Small intestine (tissue), 7 donors: ENCODE results near the gene VPS45. TPM values are rescaled to one million over a fixed set of nuclear protein-coding genes. Genes with fewer than 3 reads are reported as not detected.

Experiments
- DNase-seq, 2 donors: peaks; one replicate each; pipeline versions ENCODE4 v3.0.0 to v3.0.0-alpha.2; 2013
- FAIRE-seq: peaks from 2 replicates; lab custom pipeline; 2012; peaks lifted over from hg19 to GRCh38; lab: Jason Lieb, UNC
- H3K27ac ChIP-seq, 3 donors: one replicate each; pipeline ENCODE4 v1.5.1; 2013; ENCODE audit warnings: low read length in 2 of 3, mild to moderate bottlenecking in 2 of 3, control low read depth in 1 of 3, inconsistent platforms in 1 of 3, low read depth in 1 of 3, moderate library complexity in 1 of 3
- H3K27me3 ChIP-seq, 3 donors: one replicate each; pipeline ENCODE4 v1.6.1; 2013; ENCODE audit warnings: low read length in 3 of 3, inconsistent platforms in 1 of 3; ENCODE audit not compliant: control insufficient read depth in 3 of 3, insufficient read depth in 3 of 3
- H3K36me3 ChIP-seq, 3 donors: one replicate each; pipeline ENCODE4 v1.6.1; 2013; ENCODE audit warnings: low read length in 3 of 3, inconsistent platforms in 1 of 3, low read depth in 1 of 3, mild to moderate bottlenecking in 1 of 3, moderate library complexity in 1 of 3; ENCODE audit not compliant: control insufficient read depth in 3 of 3, insufficient read depth in 2 of 3
- H3K4me1 ChIP-seq, 3 donors: one replicate each; pipeline ENCODE4 v1.6.1; 2013; ENCODE audit warnings: low read length in 2 of 3, inconsistent platforms in 1 of 3, low read depth in 1 of 3, mild to moderate bottlenecking in 1 of 3, moderate library complexity in 1 of 3; ENCODE audit not compliant: control insufficient read depth in 3 of 3, insufficient read depth in 2 of 3
- H3K4me3 ChIP-seq, 3 donors: one replicate each; pipeline ENCODE4 v1.5.1; 2013; ENCODE audit warnings: low read length in 3 of 3, control low read depth in 1 of 3, inconsistent platforms in 1 of 3, low read depth in 1 of 3, mild to moderate bottlenecking in 1 of 3, moderate library complexity in 1 of 3
- H3K9me3 ChIP-seq, 2 donors: one replicate each; pipeline ENCODE4 v1.6.1; 2013; ENCODE audit warnings: low read depth in 1 of 2, low read length in 1 of 2; ENCODE audit not compliant: control insufficient read depth in 2 of 2, insufficient read depth in 1 of 2
- WGBS, 3 donors: extraction: QIAGEN DNeasy Blood & Tissue Kit; methylation state at CpG; one replicate each; pipeline ENCODE4 v1.1.7; 2013; 5-methylcytosine and 5-hydroxymethylcytosine counted together
- polyA plus RNA-seq, 4 donors: library from polyadenylated mRNA; stranded (reverse) in 3 of 4; unstranded in 1 of 4; fragments of 200-250 nt in 3 of 4; fragments of 120-200 nt in 1 of 4; gene quantifications; one replicate each; pipeline versions ENCODE4 v1.2.1 to v1.2.3, GENCODE V29; 2013
- donor health status: healthy with polysubstance abuse.
- donor health status: control.
- donor health status: control.
- donor health status: Bipolar disorder and iron deficiency.
- donor health status: healthy.

Gene VPS45
- polyA plus RNA-seq, 4 donors = 19.2 to 32.1 (median 22.7) TPM

DNA sequence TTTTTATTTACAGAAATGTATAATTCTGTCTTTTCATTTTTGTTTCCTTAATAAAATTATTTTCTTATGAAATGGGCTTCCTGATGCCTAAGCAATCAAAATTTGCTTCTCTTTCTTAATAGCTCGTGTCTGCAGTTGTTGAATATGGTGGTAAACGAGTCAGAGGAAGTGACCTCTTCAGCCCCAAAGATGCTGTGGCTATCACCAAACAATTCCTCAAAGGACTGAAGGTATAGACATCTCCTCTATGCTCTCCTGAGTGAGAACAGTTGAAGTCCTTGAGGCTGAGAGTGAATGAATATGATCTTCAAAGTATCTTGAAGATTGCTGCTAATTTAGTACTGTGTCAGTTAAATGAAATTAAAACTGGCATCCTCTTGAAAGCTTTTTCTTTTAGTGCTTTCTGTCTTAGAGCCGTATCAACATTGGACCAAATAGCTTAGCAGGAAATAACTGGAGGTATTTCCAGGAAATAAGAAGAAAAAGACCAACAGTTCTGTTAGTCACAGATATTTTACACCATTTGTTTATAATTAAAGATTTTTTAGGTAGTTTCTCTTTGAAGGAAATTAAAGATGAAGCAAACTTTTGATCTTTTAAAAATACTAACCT lies 24.7 kb downstream of the VPS45 start:
- FAIRE-seq = no peak
- Histone ChIP-seq H3K27me3 (no peaks in the 10 kb centered on the region), H3K4me1 (no peaks in the 10 kb centered on the region), H3K9me3 (no peaks in the 10 kb centered on the region), H3K27ac (peak overlapping the region in 1 of 3 donors; percentile 27), H3K4me3 (no peak overlapping the region), H3K36me3 (peaks cover 2 to 11% (median 4%) of the 10 kb centered on the region in 3 donors)
- no peak for DNase-seq
- 62 to 82% (median 63%) methylated on average over 3 of the region's 3 CpGs for WGBS, 3 donors

DNA sequence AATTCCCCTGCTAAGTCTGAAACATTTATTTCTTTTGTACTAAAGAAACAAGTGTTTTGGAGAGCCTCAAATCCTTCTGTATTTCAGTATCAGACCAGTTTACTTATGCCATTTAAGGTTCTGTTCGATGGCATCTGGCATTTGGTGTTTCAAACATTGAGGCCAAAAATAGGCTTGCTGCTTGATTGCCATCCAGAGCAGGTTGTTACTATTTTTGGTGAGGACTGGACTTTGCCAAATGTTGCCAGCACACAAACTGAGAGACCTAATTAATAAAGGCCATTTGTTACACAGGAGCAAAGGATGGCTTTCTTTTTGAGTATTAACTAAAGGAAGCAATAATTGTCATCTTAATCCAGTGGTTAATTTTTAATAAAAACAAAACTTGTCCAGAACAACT lies 26.2 kb downstream of the VPS45 start:
- 83 to 97% (median 88%) methylated on average over 1 of the region's 1 CpG for WGBS, 3 donors
- DNase-seq (no peak), FAIRE-seq (no peak)
- Histone ChIP-seq H3K36me3 (peaks cover 0 to 14% (median 2%) of the 10 kb centered on the region in 3 donors), H3K27ac (no peak overlapping the region), H3K4me1 (no peaks in the 10 kb centered on the region), H3K27me3 (no peaks in the 10 kb centered on the region), H3K4me3 (no peak overlapping the region), H3K9me3 (no peaks in the 10 kb centered on the region)

DNA sequence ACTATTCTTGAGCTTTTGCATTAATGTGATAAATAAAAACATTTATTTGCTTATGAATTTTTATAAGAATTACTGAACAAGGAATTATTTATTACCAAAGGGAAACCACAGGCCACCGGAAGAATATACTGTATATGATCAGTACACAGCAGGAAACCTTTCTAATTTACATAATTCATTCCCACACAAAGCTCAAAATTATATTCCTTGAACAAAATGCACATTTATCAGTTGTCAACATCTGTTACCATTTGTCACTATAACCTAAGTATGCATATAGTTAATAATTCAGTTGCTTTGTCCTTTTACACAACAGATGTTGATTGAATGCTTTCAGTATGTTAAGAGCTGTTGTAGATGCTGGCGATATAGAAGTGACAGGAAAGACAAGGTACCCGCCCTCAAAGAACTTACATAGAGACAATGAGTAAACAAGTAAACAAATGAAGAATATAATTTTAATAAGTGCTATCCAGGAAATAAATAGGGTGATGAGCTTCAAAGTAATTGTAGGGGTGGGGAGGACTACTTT lies 27.2 kb downstream of the VPS45 start:
- Histone ChIP-seq H3K36me3 (peaks cover 0 to 18% (median 2%) of the 10 kb centered on the region in 3 donors), H3K4me1 (no peaks in the 10 kb centered on the region), H3K27ac (no peak overlapping the region), H3K9me3 (no peaks in the 10 kb centered on the region), H3K4me3 (no peak overlapping the region), H3K27me3 (no peaks in the 10 kb centered on the region)
- 85 to 93% (median 88%) methylated on average over 3 of the region's 3 CpGs for whole genome bisulfite sequencing, 3 donors
- no peak for FAIRE-seq
- no peak for DNase-seq

DNA sequence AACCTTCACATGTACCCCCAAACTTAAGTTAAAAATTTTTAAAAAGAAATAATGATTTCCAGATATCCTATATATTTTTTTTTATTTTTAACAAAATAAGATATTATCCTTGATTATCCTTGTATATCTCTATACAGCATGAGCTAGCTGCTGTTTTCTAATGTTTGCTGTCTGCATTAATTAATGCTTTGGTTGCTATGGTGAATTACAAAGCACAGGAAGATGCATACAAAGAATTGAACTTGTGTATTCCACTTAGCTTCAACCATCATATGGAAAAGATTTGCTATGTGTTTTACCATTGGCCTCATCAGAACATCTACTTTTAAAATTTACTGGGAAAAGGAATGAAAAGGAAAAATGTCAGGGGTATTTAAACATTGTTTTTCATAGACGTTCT lies 35.4 kb downstream of the VPS45 start:
- no peak overlapping the region for H3K4me3 ChIP-seq
- no peaks in the 10 kb centered on the region for H3K4me1 ChIP-seq
- DNase-seq (no peak), FAIRE-seq (no peak)
- H3K36me3 ChIP-seq = peaks cover 0 to 13% (median 2%) of the 10 kb centered on the region in 3 donors
- H3K9me3 ChIP-seq = no peaks in the 10 kb centered on the region
- H3K27me3 ChIP-seq = no peaks in the 10 kb centered on the region
- 67 to 96% (median 79%) methylated on average over 1 of the region's 1 CpG for WGBS, 3 donors
- H3K27ac ChIP-seq = no peak overlapping the region

DNA sequence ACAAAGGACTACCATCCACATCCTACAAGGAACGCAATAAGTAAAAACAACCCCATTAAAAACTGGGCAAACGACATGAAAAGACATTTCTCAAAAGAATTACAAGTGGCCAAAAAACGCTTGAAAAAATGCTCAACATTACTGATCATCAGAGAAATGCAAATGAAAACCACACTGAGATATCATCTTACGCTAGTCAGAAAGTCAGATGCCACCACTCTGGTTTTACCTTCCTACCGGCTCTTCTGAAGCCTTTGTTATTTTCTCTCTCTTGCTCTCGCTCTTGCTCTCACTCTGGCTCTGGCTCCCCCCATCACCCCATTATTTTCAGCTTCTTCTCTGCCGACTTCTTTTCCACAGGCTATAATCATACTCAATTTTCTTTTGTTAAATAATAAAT lies 38.8 kb downstream of the VPS45 start:
- 77 to 87% (median 82%) methylated on average over 7 of the region's 7 CpGs for WGBS, 3 donors
- Histone ChIP-seq H3K36me3 (peaks cover 0 to 6% (median 2%) of the 10 kb centered on the region in 3 donors), H3K4me3 (no peak overlapping the region), H3K27me3 (no peaks in the 10 kb centered on the region), H3K4me1 (peaks cover 0 to 3% (median 0%) of the 10 kb centered on the region in 3 donors), H3K27ac (no peak overlapping the region), H3K9me3 (no peaks in the 10 kb centered on the region)
- peak in 1 of 2 donors; percentile 18 for DNase-seq
- FAIRE-seq = no peak

DNA sequence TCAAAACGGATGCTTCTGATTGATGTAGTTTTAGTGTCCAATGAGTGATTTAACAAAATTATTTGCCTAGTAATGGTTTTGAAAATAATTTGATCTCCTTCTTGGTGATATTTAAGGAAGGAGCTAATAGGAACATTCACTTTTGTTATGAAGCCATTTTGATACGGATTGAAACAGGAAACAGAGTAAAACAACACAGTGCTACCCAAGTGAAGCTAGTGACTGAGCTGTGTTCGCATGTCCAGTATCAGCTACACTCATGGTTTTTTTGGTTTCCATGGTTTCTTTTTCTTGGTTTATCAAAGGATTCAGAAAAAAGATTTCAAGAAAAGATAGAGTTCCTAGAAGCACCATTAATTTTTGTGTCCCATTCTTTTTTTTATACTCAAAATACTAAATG lies 42.0 kb downstream of the VPS45 start:
- no peak overlapping the region for H3K4me3 ChIP-seq
- 57 to 77% (median 66%) methylated on average over 3 of the region's 3 CpGs for WGBS, 3 donors
- DNase-seq = no peak
- peaks cover 0 to 5% of the 10 kb centered on the region in 2 donors for H3K9me3 ChIP-seq
- FAIRE-seq = no peak
- no peaks in the 10 kb centered on the region for H3K27me3 ChIP-seq
- H3K27ac ChIP-seq = peak overlapping the region in 2 of 3 donors; percentile 41 to 68
- peaks cover 0 to 3% (median 0%) of the 10 kb centered on the region in 3 donors for H3K4me1 ChIP-seq
- H3K36me3 ChIP-seq = peaks cover 0 to 14% (median 0%) of the 10 kb centered on the region in 3 donors

DNA sequence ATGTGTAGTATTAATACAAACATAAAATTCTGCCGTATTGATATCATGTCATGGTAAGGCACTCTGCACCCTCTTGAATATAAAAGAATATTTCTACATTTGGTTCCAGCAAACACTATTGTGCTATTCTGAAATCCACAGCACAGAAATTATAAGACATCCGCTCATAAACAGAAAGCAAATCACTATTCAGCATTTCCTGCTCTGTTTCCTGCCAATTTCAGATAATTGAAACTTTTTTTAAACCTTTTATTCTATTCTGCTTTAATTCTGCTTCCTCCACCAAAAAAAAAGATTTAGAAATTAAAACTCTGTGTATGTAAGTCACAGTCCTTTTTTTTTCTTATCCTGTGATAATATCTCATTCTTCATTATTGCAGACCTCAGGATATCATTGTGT lies 42.5 kb downstream of the VPS45 start:
- H3K27me3 ChIP-seq = no peaks in the 10 kb centered on the region
- H3K4me3 ChIP-seq = no peak overlapping the region
- FAIRE-seq = no peak
- peaks cover 0 to 14% (median 0%) of the 10 kb centered on the region in 3 donors for H3K36me3 ChIP-seq
- H3K4me1 ChIP-seq = peaks cover 0 to 3% (median 0%) of the 10 kb centered on the region in 3 donors
- H3K9me3 ChIP-seq = peaks cover 0 to 7% of the 10 kb centered on the region in 2 donors
- DNase-seq = peak in 1 of 2 donors; percentile 14
- peak overlapping the region in 1 of 3 donors; percentile 68 for H3K27ac ChIP-seq
- 53 to 89% (median 71%) methylated on average over 2 of the region's 2 CpGs for WGBS, 3 donors

DNA sequence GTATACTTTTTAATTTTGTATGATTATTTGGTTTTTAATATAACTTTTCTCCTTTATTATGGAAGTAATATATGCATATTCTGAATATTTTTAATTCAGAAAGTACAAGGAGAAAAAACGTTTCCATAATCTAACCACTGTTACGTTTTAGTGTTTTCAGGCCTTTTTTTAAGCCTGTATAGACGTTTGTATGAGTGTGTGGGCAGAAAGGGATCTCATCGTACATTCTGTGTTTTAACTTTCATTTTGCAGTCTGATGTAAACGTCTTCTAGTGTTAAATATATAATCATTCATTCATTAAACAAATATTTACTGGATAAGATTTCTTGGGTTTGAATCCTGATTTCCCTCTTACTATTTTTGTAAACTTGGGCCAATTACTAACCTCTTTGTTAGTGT lies 44.1 kb downstream of the VPS45 start:
- peaks cover 0 to 14% (median 0%) of the 10 kb centered on the region in 3 donors for H3K36me3 ChIP-seq
- 52 to 75% (median 74%) methylated on average over 5 of the region's 5 CpGs for WGBS, 3 donors
- DNase-seq (no peak), FAIRE-seq (no peak)
- H3K4me1 ChIP-seq = peaks cover 0 to 3% (median 0%) of the 10 kb centered on the region in 3 donors
- peaks cover 0 to 7% of the 10 kb centered on the region in 2 donors for H3K9me3 ChIP-seq
- H3K27ac ChIP-seq = no peak overlapping the region
- no peaks in the 10 kb centered on the region for H3K27me3 ChIP-seq
- no peak overlapping the region for H3K4me3 ChIP-seq
